ENCODE measurements around the gene TMEM42. TPM values are rescaled to one million over a fixed set of nuclear protein-coding genes. Genes with fewer than 3 reads are reported as not detected.
"Not testable (repeated sequence)": the region's sequence is repeated elsewhere in the genome, so short reads cannot be mapped to it uniquely, and the experiment has no call there.

Gene TMEM42
- 9.0 and 11.2 TPM in 2 replicates for total RNA-seq (2012; rRNA removed)

DNA sequence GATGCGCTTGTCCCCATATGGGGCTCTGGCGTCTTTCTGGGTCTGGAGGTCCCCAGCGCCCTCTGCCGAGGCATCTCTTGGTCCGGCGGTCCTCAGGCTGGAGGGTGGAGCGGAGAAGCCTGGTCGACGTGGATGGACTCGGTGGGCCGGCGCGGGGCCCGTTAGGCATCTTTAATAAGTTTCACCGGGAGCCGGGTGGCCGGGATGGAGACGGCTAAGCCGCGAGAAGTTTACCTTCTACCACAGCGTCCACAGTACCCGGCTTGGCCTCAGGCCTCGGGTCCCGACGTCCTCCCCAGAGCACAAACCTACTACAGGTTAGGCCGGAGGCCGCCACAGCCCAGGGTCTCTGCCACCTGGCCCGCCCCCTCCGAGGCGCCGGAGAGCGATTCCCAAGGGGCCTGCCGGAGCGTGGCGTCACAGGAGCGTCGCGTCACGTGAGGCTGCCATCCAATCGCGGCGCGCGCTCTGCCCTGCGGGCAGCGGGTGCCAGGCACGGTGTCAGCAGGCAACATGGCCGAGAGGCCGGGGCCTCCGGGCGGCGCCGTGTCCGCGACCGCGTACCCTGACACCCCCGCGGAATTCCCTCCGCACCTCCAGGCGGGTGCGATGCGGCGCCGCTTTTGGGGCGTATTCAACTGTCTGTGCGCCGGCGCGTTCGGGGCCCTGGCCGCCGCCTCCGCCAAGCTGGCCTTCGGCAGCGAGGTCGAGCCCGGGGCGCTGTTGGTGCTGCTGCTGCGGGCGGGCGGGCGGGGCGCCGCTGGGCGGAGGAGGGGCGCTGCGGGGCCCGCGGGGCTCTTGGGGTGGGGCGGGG, at the start of gene TMEM42:
TMEM42 (plus strand) TSS at position 501 of the 814 bp plus-strand sequence; CDS start at position 514, 13 bp downstream.
- Histone ChIP-seq H3K4me3 (ENCODE audit: low read length) (peak within 1 kb of the TSS; percentile 93), H3K27me3 (ENCODE audit: control insufficient read depth, insufficient read depth, low read length) (no peaks in the 10 kb centered on the region), H3K4me1 (ENCODE audit: control insufficient read depth, insufficient read depth, low read length) (peaks cover 31% of the 10 kb centered on the region), H3K9ac (ENCODE audit: low read depth, low read length) (peak within 1 kb of the TSS; percentile 88), H3K9me3 (replicated peaks; ENCODE audit: low read length) (no peaks in the 10 kb centered on the region), H3K36me3 (ENCODE audit: insufficient read depth, low read length) (peaks cover 4% of the 10 kb centered on the region), H3K4me2 (ENCODE audit: low read length) (peak within 1 kb of the TSS; percentile 95)

DNA sequence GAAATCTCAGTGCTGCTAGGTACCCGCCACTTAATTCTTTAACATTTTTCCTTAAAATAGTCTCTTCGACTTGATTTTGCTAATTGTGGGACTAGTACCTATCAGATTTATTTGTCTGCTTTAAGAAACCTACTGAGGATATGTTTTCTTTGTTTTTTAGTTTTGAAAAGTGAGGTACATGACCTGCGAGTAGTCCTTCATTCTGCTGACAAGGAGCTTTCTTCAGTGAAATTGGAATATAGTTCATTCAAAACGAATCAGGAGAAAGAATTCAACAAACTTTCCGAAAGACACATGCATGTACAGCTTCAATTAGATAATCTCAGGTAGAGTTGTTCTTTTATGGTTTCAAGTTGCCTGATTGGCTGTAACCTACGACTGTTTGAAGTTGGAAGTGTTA, 47.0 kb upstream of the TMEM42 start:
- Histone ChIP-seq H3K4me2 (ENCODE audit: low read length) (no peak overlapping the region), H3K4me1 (ENCODE audit: control insufficient read depth, insufficient read depth, low read length) (no peaks in the 10 kb centered on the region), H3K4me3 (ENCODE audit: low read length) (no peak overlapping the region), H3K9ac (ENCODE audit: low read depth, low read length) (no peak overlapping the region), H3K27me3 (ENCODE audit: control insufficient read depth, insufficient read depth, low read length) (no peaks in the 10 kb centered on the region), H3K36me3 (ENCODE audit: insufficient read depth, low read length) (peaks cover 14% of the 10 kb centered on the region), H3K9me3 (replicated peaks; ENCODE audit: low read length) (no peaks in the 10 kb centered on the region)

DNA sequence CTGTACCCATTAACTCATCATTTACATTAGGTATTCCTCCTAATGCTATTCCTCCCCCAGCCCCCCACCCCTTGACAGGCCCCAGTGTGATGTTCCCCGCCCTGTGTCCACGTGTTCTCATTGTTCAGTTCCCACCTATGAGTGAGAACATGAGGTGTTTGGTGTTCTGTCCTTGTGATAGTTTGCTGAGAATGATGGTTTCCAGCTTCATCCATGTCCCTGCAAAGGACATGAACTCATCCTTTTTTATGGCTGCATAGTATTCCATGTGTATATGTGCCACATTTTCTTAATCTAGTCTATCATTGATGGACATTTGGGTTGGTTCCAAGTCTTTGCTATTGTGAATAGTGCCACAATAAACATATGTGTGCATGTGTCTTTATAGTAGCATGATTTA, 45.4 kb upstream of the TMEM42 start:
- not testable (repeated sequence) for H3K9me3 ChIP-seq (replicated peaks; ENCODE audit: low read length); H3K4me3 ChIP-seq (ENCODE audit: low read length); H3K27me3 ChIP-seq (ENCODE audit: control insufficient read depth, insufficient read depth, low read length); H3K9ac ChIP-seq (ENCODE audit: low read depth, low read length); H3K4me1 ChIP-seq (ENCODE audit: control insufficient read depth, insufficient read depth, low read length); H3K4me2 ChIP-seq (ENCODE audit: low read length)
- H3K36me3 ChIP-seq (ENCODE audit: insufficient read depth, low read length): peaks cover 14% of the 10 kb centered on the region

DNA sequence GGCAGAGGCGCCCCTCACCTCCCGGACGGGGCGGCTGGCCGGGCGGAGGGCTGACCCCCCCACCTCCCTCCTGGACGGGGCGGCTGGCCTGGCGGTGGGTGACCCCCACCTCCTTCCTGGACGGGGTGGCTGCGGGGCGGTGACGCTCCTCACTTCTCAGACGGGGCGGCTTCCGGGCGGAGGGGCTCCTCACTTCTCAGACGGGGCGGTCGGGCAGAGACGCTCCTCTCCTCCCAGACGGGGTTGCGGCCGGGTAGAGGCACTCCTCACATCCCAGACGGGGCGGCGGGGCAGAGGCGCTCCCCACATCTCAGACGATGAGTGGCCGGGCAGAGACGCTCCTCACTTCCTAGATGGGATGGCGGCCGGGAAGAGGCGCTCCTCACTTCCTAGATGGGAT, 40.5 kb upstream of the TMEM42 start:
- not testable (repeated sequence) for H3K4me2 ChIP-seq (ENCODE audit: low read length)

DNA sequence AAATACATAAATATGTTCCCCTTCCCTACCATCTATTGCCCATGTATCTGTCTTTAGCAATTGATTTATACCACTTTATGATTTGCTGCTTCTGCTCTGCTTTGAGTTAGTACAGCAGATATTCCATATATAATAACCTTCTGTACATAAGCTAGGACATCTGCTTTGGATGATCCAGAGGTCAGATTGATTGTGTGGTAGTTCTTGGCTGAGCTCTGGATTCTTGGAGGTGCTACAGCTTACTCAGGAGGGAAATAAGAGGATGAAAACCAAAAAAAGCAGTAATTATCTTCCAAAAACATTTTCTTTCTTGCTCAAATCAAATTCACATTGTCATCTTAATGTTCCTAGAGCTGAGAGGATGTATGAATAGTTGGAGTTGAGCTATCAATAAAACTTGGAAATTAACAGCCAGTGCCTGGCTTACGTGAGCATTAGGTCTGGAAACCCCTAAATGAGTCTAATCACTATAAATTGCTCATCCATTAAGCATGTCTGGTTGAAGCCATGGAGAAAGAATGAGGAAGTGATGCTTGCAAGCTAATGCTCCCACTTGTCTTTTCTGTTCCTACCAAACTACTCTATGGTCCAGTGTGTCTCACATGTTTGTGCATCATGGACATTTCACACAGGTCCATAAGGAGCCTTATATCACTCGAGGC, 36.3 kb upstream of the TMEM42 start:
- Histone ChIP-seq H3K36me3 (ENCODE audit: insufficient read depth, low read length) (peaks cover 6% of the 10 kb centered on the region), H3K4me3 (ENCODE audit: low read length) (no peak overlapping the region), H3K9ac (ENCODE audit: low read depth, low read length) (no peak overlapping the region), H3K9me3 (replicated peaks; ENCODE audit: low read length) (no peaks in the 10 kb centered on the region), H3K4me1 (ENCODE audit: control insufficient read depth, insufficient read depth, low read length) (peaks cover 8% of the 10 kb centered on the region), H3K27me3 (ENCODE audit: control insufficient read depth, insufficient read depth, low read length) (no peaks in the 10 kb centered on the region), H3K4me2 (ENCODE audit: low read length) (no peak overlapping the region)

More for the DNA sequence above, 40.5 kb upstream of the TMEM42 start:
- H3K36me3 ChIP-seq (ENCODE audit: insufficient read depth, low read length); H3K9me3 ChIP-seq (replicated peaks; ENCODE audit: low read length); H3K9ac ChIP-seq (ENCODE audit: low read depth, low read length); H3K27me3 ChIP-seq (ENCODE audit: control insufficient read depth, insufficient read depth, low read length); H3K4me1 ChIP-seq (ENCODE audit: control insufficient read depth, insufficient read depth, low read length); H3K4me3 ChIP-seq (ENCODE audit: low read length): not testable (repeated sequence)

DNA sequence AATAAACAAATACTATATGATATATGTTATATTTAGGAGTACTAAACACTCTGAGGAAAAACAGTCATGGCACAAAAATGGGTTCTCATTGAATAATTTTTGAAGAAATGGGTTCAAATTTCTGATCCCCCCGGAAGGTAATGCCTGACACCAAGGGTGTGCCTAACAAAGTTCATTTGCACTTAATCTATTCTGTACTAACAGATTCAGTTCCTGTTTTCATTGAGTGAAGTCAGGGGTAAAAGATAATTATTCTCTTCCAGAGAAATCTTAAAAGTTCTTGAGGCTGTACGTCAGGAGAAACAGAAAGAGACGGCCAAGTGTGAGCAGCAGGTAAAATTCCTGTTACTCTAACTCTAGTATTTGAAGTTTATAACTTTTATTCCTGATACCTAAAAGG, 34.5 kb upstream of the TMEM42 start:
- Histone ChIP-seq H3K4me3 (ENCODE audit: low read length) (no peak overlapping the region), H3K36me3 (ENCODE audit: insufficient read depth, low read length) (peaks cover 6% of the 10 kb centered on the region), H3K4me2 (ENCODE audit: low read length) (no peak overlapping the region), H3K9me3 (replicated peaks; ENCODE audit: low read length) (no peaks in the 10 kb centered on the region), H3K4me1 (ENCODE audit: control insufficient read depth, insufficient read depth, low read length) (peaks cover 8% of the 10 kb centered on the region), H3K9ac (ENCODE audit: low read depth, low read length) (no peak overlapping the region), H3K27me3 (ENCODE audit: control insufficient read depth, insufficient read depth, low read length) (no peaks in the 10 kb centered on the region)

DNA sequence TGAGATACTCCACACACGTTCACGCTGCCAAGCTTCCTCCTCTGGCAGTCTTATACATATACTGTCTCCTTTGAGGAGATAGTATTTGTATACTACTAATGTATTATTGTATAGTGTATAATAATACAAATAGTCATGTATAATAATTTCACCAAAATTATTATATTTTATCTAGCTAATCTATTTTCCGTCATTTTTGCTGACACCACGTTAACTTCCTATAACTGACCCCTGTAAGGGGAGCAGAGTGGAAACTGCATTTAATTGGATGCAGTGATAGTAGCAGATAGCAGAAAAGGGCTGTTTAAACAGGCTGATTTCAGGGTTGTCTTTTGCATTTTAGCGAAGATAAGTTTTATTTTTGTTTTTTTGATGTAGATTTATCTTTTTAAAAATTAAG, 30.5 kb upstream of the TMEM42 start:
- peaks cover 8% of the 10 kb centered on the region for H3K36me3 ChIP-seq (ENCODE audit: insufficient read depth, low read length)
- H3K27me3 ChIP-seq (ENCODE audit: control insufficient read depth, insufficient read depth, low read length): no peaks in the 10 kb centered on the region
- no peaks in the 10 kb centered on the region for H3K4me1 ChIP-seq (ENCODE audit: control insufficient read depth, insufficient read depth, low read length)
- no peak overlapping the region for H3K4me2 ChIP-seq (ENCODE audit: low read length)
- H3K9me3 ChIP-seq (replicated peaks; ENCODE audit: low read length): no peaks in the 10 kb centered on the region
- no peak overlapping the region for H3K9ac ChIP-seq (ENCODE audit: low read depth, low read length)
- no peak overlapping the region for H3K4me3 ChIP-seq (ENCODE audit: low read length)

DNA sequence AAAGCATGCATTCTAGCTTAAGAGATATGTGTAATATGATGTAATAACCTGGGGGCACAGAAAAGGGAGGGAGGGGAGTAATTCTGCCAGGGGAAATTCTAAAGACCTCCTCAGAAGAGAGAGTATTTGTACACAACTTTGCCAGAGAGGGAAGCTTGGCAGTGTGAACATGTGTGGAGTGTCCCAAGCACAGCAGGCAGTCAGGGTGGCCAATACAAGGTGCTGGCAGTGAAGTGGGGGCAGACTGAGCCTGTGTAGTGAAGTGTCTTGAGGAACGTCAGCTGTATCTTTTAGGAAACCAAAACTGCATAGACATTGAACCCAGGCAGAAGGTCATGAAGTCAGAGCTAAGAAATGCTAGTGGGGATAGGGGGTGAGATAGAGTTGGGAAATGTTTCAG, 29.7 kb upstream of the TMEM42 start:
- Histone ChIP-seq H3K4me2 (ENCODE audit: low read length) (no peak overlapping the region), H3K27me3 (ENCODE audit: control insufficient read depth, insufficient read depth, low read length) (no peaks in the 10 kb centered on the region), H3K4me3 (ENCODE audit: low read length) (no peak overlapping the region), H3K36me3 (ENCODE audit: insufficient read depth, low read length) (peaks cover 12% of the 10 kb centered on the region), H3K9me3 (replicated peaks; ENCODE audit: low read length) (peaks cover 4% of the 10 kb centered on the region), H3K4me1 (ENCODE audit: control insufficient read depth, insufficient read depth, low read length) (no peaks in the 10 kb centered on the region), H3K9ac (ENCODE audit: low read depth, low read length) (no peak overlapping the region)

DNA sequence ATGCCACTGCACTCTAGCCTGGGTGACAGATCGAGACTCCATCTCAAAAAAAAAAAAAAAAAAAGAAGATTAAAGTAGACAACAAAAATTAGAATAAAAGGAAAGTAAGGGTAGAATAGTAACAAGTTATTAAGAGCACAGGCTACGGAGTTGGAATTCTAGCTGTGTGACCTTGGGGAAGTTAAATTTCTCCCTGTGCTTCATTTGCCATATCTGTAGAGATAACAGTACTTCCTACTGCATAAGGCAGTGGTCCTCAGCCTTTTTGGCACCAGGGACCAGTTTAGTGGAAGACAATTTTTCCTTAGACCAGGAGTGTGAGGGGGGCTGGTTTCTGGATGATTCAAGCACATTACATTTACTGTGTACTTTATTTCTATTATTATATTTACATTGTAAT, 28.7 kb upstream of the TMEM42 start:
- Histone ChIP-seq H3K9ac (ENCODE audit: low read depth, low read length) (no peak overlapping the region), H3K9me3 (replicated peaks; ENCODE audit: low read length) (peaks cover 4% of the 10 kb centered on the region), H3K27me3 (ENCODE audit: control insufficient read depth, insufficient read depth, low read length) (no peaks in the 10 kb centered on the region), H3K4me1 (ENCODE audit: control insufficient read depth, insufficient read depth, low read length) (no peaks in the 10 kb centered on the region), H3K4me3 (ENCODE audit: low read length) (no peak overlapping the region), H3K36me3 (ENCODE audit: insufficient read depth, low read length) (peaks cover 15% of the 10 kb centered on the region), H3K4me2 (ENCODE audit: low read length) (no peak overlapping the region)

DNA sequence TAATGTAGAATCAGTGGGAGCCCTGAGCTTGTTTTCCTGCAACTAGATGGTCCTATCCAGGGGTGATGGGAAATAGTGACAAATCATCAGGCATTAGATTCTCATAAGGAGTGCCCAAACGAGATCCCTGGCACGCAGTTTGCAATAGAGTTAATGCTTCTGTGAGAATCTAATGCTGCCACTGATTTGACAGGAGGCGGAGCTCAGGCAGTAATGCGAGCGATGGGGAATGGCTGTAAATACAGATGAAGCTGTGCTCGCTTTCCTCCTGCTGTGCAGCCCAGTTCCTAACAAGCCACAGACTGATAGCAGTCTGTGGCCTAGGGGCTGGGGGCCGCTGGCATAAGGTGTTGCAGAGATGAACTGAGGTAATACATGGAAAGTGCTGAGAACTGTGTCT, 28.3 kb upstream of the TMEM42 start:
- H3K27me3 ChIP-seq (ENCODE audit: control insufficient read depth, insufficient read depth, low read length): no peaks in the 10 kb centered on the region
- peaks cover 20% of the 10 kb centered on the region for H3K36me3 ChIP-seq (ENCODE audit: insufficient read depth, low read length)
- no peak overlapping the region for H3K4me3 ChIP-seq (ENCODE audit: low read length)
- no peak overlapping the region for H3K9ac ChIP-seq (ENCODE audit: low read depth, low read length)
- H3K4me1 ChIP-seq (ENCODE audit: control insufficient read depth, insufficient read depth, low read length): no peaks in the 10 kb centered on the region
- no peak overlapping the region for H3K4me2 ChIP-seq (ENCODE audit: low read length)
- peaks cover 4% of the 10 kb centered on the region for H3K9me3 ChIP-seq (replicated peaks; ENCODE audit: low read length)

DNA sequence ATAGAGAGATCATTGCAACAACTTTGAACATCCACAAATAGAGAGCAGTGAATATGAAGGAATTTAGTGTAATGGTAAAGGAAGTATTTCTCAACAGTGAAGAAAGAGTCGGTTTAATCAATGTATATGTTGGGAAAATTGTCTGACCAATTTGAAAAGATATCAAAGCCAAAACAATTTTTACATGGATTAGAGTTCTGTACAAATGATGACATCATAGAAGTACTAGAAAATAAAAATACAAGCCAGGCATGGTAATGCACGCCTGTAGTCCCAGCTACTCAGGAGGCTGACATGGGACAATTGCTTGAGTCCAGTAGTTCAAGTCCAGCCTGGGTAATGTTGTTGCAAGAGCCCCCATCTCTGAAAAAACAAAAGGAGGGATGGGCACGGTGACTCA, 26.0 kb upstream of the TMEM42 start:
- Histone ChIP-seq H3K27me3 (ENCODE audit: control insufficient read depth, insufficient read depth, low read length) (no peaks in the 10 kb centered on the region), H3K4me2 (ENCODE audit: low read length) (no peak overlapping the region), H3K36me3 (ENCODE audit: insufficient read depth, low read length) (peaks cover 19% of the 10 kb centered on the region), H3K9ac (ENCODE audit: low read depth, low read length) (no peak overlapping the region), H3K4me1 (ENCODE audit: control insufficient read depth, insufficient read depth, low read length) (no peaks in the 10 kb centered on the region), H3K4me3 (ENCODE audit: low read length) (no peak overlapping the region), H3K9me3 (replicated peaks; ENCODE audit: low read length) (peaks cover 4% of the 10 kb centered on the region)

DNA sequence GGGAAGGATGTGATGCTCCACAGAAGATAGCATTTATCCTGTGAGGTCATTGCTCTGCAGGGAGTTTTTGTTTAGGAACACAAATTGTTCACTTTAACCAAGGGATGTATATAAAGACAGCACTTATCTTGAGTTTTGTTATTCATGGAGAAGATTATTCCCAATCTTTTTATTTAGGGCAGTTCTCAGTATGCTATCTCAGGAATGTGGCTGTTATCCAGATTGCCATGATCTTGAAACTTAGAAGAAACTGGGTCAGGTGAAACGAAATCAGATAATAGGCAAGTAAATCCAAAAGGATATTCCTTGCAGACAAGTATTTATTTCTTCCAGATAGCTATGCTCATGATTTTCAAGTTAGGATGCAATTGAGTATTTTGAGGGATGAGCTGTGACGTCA, 19.3 kb upstream of the TMEM42 start:
- Histone ChIP-seq H3K4me1 (ENCODE audit: control insufficient read depth, insufficient read depth, low read length) (no peaks in the 10 kb centered on the region), H3K4me2 (ENCODE audit: low read length) (no peak overlapping the region), H3K9ac (ENCODE audit: low read depth, low read length) (no peak overlapping the region), H3K36me3 (ENCODE audit: insufficient read depth, low read length) (peaks cover 24% of the 10 kb centered on the region), H3K27me3 (ENCODE audit: control insufficient read depth, insufficient read depth, low read length) (no peaks in the 10 kb centered on the region), H3K9me3 (replicated peaks; ENCODE audit: low read length) (no peaks in the 10 kb centered on the region), H3K4me3 (ENCODE audit: low read length) (no peak overlapping the region)

Data from skeletal muscle satellite cell (primary cell).